GM12875 (cell line): ENCODE results near the gene CLEC10A.
"Not testable (repeated sequence)": the region's sequence is repeated elsewhere in the genome, so short reads cannot be mapped to it uniquely, and the experiment has no call there.

Experiments
- H3K4me3 ChIP-seq: one replicate; pipeline ENCODE4 v1.5.1; 2011; ENCODE audit warnings: low read depth, low read length, control low read depth
- TF ChIP-seq, protein P1 (sequence below): IDR thresholded peaks from 2 replicates; pipeline ENCODE4 v1.5.1; 2011; ENCODE audit warnings: low read depth, mild to moderate bottlenecking, control low read depth, inconsistent platforms, low read length, moderate library complexity, borderline replicate concordance; ENCODE audit not compliant: insufficient read depth

CLEC10A gene

DNA sequence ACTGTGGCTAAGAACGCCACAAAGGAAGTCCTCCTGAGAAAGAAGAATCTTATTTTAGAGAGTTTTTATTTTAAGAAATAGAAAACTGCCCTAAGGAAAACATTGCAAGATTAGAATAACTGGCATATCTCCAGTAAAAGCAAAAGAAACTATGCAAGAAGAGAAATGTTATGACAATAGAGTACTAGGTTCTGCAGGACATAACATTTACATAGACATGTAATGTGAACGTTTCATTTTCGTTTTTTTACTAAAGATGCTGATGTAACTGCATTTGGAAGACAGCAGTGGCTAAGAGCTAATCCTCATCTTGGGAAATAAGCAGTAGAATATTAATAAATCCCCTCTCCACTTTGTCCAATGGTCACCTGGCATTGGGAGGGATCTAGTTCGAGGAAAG lies 42.3 kb upstream of the CLEC10A start:
- no peak overlapping the region for H3K4me3 ChIP-seq
- TF ChIP-seq, protein P1, sequence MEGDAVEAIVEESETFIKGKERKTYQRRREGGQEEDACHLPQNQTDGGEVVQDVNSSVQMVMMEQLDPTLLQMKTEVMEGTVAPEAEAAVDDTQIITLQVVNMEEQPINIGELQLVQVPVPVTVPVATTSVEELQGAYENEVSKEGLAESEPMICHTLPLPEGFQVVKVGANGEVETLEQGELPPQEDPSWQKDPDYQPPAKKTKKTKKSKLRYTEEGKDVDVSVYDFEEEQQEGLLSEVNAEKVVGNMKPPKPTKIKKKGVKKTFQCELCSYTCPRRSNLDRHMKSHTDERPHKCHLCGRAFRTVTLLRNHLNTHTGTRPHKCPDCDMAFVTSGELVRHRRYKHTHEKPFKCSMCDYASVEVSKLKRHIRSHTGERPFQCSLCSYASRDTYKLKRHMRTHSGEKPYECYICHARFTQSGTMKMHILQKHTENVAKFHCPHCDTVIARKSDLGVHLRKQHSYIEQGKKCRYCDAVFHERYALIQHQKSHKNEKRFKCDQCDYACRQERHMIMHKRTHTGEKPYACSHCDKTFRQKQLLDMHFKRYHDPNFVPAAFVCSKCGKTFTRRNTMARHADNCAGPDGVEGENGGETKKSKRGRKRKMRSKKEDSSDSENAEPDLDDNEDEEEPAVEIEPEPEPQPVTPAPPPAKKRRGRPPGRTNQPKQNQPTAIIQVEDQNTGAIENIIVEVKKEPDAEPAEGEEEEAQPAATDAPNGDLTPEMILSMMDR: no peak

GRCh38 chr17:7120635-7121034 lies 40.6 kb upstream of the CLEC10A start:
- not testable (repeated sequence) for H3K4me3 ChIP-seq

DNA sequence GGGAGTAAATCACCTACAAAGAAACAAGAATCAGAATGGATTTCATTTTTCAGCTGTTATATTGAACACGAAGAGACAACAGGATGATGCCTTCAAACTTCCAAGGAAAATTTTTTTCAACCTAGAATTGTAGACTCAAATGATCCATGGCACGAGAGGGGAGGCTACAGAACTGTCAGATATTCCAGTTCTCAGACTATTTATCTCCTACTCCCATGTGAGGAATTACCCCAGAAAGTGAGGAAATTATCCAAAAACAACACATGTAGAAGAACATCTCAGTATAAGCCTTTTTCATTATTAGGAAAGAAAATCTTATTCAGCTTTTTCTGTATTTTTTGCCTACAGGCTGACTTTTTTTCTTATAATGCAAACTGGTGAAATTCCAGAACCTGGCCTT lies 40.1 kb upstream of the CLEC10A start:
- TF ChIP-seq, protein P1: no peak
- H3K4me3 ChIP-seq: no peak overlapping the region

GRCh38 chr17:7119314-7119713 lies 39.3 kb upstream of the CLEC10A start:
- no peak overlapping the region for H3K4me3 ChIP-seq
- TF ChIP-seq, protein P1: no peak

DNA sequence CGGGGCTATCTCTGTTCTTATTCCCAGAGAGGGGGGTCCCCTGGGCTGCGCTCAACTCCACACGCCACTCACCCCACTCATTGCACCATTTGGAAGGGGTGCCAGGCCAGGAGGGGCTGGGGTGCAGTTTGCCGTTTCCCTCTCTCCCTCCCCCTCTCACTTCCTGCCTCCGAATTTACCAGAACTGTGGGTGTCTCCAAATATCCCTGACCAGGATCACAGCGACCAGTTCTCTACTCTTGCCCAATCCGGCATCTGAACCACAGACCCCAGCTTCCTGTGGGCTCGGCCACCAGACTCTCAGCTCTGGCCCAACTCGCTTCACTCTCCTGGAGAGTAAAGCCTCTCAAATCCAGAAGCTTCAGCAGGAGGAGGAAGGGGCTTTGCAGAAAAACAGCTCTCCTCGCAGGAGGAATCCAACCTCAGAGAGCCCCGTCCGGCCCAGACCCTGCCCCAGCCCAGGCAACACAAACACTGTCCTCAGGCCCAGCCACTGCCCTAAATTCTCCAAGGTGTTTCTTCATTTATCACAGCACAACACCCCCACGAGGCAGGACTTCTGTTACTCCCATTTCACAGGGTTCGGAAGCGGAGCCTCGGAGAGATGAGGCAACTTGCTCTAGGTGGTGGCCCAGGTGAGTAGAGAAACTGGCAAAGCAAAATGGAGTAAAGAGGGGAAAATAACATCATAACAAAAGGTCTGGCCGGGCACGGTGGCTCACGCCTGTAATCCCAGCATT lies 35.0 kb upstream of the CLEC10A start:
- TF ChIP-seq, protein P1: no peak
- H3K4me3 ChIP-seq: no peak overlapping the region

GRCh38 chr17:7114241-7114874 lies 34.3 kb upstream of the CLEC10A start, which contains the start of gene ASGR2:
ASGR2 (minus strand) TSS chr17:7114822; CDS start chr17:7114240, 582 bp downstream.
- TF ChIP-seq, protein P1: no peak
- no peak within 1 kb of the TSS for H3K4me3 ChIP-seq

DNA sequence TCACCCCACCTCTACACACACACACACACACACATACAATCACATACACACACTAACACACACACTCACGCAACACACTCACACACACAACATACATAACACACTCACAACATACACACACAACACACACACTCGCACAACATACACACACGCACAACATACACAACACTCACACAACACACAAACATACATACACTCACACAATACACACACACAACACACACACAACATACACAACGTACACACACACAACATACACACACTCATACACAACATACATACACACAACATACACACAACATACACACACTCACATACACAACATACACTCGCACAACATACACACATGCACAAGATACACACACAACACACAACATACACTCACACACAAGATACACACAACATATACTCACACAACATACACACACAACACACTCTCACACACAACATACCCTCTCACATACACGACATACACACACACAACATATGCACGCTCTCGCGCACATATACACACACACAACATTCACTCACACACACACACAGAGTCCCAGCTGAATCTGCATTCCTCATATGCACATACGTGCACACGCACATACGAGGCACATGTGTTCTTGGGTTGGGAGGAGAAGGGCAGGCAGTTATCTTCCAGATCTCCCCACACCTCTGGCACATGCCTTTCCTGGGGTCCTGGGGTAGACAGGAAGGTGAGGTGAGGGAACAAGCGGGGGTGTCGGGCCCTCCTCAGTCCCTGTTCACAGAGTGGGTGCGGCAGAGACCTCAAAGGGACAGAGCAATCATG lies 33.4 kb upstream of the CLEC10A start:
- TF ChIP-seq, protein P1: no peak
- no peak overlapping the region for H3K4me3 ChIP-seq
